Keratinocyte (primary cell): ENCODE results near the gene RER1. TPM values are rescaled to one million over a fixed set of nuclear protein-coding genes. Genes with fewer than 3 reads are reported as not detected.

Experiments used
- DNase-seq: peaks from one replicate; pipeline ENCODE4 v3.0.0-alpha.2; 2011; ENCODE audit warnings: low read depth, missing footprints, low spot score
- FAIRE-seq: peaks from 2 replicates; lab custom pipeline; 2011; peaks lifted over from hg19 to GRCh38; lab: Jason Lieb, UNC
- H2AFZ ChIP-seq: 2 replicates; pipeline ENCODE4 v1.6.0; 2012; ENCODE audit warnings: low read length, control low read depth, inconsistent platforms; ENCODE audit not compliant: control insufficient read depth
- H3K27ac ChIP-seq: 2 replicates; pipeline ENCODE4 v1.5.1; 2011; ENCODE audit warnings: low read length; ENCODE audit not compliant: control insufficient read depth, insufficient read depth
- H3K27me3 ChIP-seq: 3 replicates; pipeline ENCODE4 v1.6.0; 2011; ENCODE audit warnings: low read length; ENCODE audit not compliant: control insufficient read depth, insufficient read depth; ENCODE audit errors: extremely low read depth
- H3K36me3 ChIP-seq, 2 experiments: 2 replicates in 1 of 2; 3 replicates in 1 of 2; pipeline ENCODE4 v1.5.1; 2011; ENCODE audit warnings: low read length in 2 of 2, mild to moderate bottlenecking in 1 of 2; ENCODE audit not compliant: control insufficient read depth in 2 of 2, insufficient read depth in 2 of 2; ENCODE audit errors: extremely low read depth in 1 of 2
- H3K4me1 ChIP-seq: 3 replicates; pipeline ENCODE4 v1.5.1; 2011; ENCODE audit warnings: low read length; ENCODE audit not compliant: control insufficient read depth, insufficient read depth; ENCODE audit errors: extremely low read depth
- H3K4me2 ChIP-seq: 3 replicates; pipeline ENCODE4 v1.6.0; 2011; ENCODE audit warnings: low read depth, low read length; ENCODE audit not compliant: control insufficient read depth, insufficient read depth; ENCODE audit errors: extremely low read depth
- H3K4me3 ChIP-seq, 3 experiments: fragments of 200-600 bp in 1 of 3; sonication (generic) in 1 of 3; 2 replicates in 2 of 3; 3 replicates in 1 of 3; pipeline ENCODE4 v1.5.1; 2011 to 2016; ENCODE audit warnings: low read length in 3 of 3, mild to moderate bottlenecking in 3 of 3, control low read depth in 2 of 3, inconsistent platforms in 1 of 3, low read depth in 1 of 3, mixed read lengths in 1 of 3, mixed run types in 1 of 3, moderate library complexity in 1 of 3; ENCODE audit not compliant: control insufficient read depth in 2 of 3, insufficient read depth in 2 of 3; ENCODE audit errors: extremely low read depth in 1 of 3
- H3K79me2 ChIP-seq: 2 replicates; pipeline ENCODE4 v1.6.0; 2012; ENCODE audit warnings: low read length; ENCODE audit not compliant: control insufficient read depth, insufficient read depth
- H3K9ac ChIP-seq: 3 replicates; pipeline ENCODE4 v1.6.0; 2011; ENCODE audit warnings: low read length; ENCODE audit not compliant: control insufficient read depth, insufficient read depth; ENCODE audit errors: extremely low read depth
- H3K9me1 ChIP-seq: 3 replicates; pipeline ENCODE4 v1.6.0; 2011; ENCODE audit warnings: low read length; ENCODE audit not compliant: control insufficient read depth, insufficient read depth; ENCODE audit errors: extremely low read depth
- H3K9me3 ChIP-seq: 2 replicates; pipeline ENCODE4 v1.5.1; 2012; ENCODE audit warnings: low read depth, low read length; ENCODE audit not compliant: control insufficient read depth
- H4K20me1 ChIP-seq: 3 replicates; pipeline ENCODE4 v1.6.0; 2011; ENCODE audit warnings: low read length; ENCODE audit not compliant: control insufficient read depth, insufficient read depth; ENCODE audit errors: extremely low read depth
- EZH2 ChIP-seq: IDR thresholded peaks from one replicate; pipeline ENCODE4 v1.6.1; 2012; ENCODE audit warnings: inconsistent platforms, mild to moderate bottlenecking, low read length, moderate library complexity
- dilution Hi-C: fragments of 300-500 bp; cut with MboI; formaldehyde crosslinking; loops from one replicate; pipeline ENCODE4 v1.7.0; 2020; ENCODE audit warnings: low sequenced_read_pairs; ENCODE audit not compliant: extremely low pct_ligation_motif_present
- polyA plus RNA-seq, 5 experiments: library from polyadenylated mRNA; depleted of rRNA in 3 of 5; stranded (reverse) in 3 of 5; stranded (forward) in 1 of 5; unstranded in 1 of 5; fragments of >200 nt; gene quantifications; 1 replicate in 1 of 5; 2 replicates in 3 of 5; 3 replicates in 1 of 5; pipeline versions ENCODE4 v1.2.1 to v1.2.3, GENCODE V29; 2011 to 2012; ENCODE audit warnings: missing spikeins in 2 of 5, low read depth in 1 of 5, low replicate concordance in 1 of 5
- TF ChIP-seq, protein P1 (sequence below), 3 experiments: IDR thresholded peaks in 1 of 3; conservative IDR thresholded peaks in 1 of 3; optimal IDR thresholded peaks in 1 of 3; 2 replicates in 2 of 3; 3 replicates in 1 of 3; pipeline versions ENCODE3 to v1.5.1; 2011; ENCODE audit warnings: low read length in 3 of 3, mild to moderate bottlenecking in 3 of 3, moderate library complexity in 2 of 3, control low read depth in 1 of 3, inconsistent platforms in 1 of 3; ENCODE audit not compliant: insufficient read depth in 2 of 3; ENCODE audit errors: extremely low read depth in 1 of 3

Gene RER1
- polyA plus RNA-seq, 1 donor (not counting 4 experiments of a cell fraction or from before 2014, with no cell fraction given): 297 TPM

DNA sequence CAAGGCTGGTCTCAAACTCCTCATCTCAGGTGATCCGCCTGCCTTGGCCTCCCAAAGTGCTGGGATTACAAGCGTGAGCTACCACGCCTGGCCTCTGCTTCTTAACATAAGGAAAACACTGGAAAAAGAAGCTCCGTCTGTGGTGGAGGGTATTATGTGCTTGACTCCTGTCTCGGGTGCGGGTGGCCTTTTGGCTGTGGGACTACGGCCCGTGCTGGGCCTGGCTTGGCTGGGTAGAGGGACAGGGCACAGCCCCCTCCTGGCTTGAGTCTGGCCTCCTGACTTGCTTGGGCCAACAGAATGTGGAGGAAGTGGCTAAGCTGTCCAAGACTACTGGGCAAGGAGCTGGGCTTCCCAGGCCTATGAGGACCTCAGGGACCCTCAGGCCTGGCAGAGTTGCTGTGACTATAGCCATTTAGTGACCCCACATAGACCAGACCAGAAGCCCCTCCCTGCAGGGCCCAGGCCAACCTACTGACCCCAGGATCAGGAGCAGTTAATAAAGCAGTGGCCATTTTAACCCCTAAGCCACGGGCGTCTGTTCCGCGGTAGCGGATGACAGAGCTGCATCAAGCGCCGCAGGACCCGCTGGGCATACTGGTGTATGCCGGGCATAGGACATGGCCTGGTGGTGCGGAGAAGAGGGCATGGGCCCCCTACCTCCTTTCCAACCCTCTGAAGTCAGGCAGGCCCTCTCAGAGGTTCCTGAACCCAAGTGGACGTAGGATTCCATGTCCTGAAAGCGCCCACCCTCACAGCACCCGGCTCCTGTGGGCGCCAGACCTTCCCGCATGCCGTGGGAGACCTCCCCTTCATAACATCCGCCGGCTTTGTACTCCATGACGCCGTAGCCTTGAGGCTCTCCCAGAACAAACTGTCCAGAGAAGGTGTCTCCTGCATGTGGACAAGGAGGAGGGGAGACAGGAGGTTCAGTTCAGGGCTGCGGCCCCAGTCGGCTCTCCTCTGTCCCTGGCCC lies 4.7 kb upstream of the RER1 start:
- no peak for DNase-seq
- Histone ChIP-seq H3K4me3 (no peak overlapping the region), H3K4me2 (no peak overlapping the region), H3K4me1 (peaks cover 10% of the 10 kb centered on the region), H3K9me1 (peaks cover 4% of the 10 kb centered on the region), H3K79me2 (peaks cover 9% of the 10 kb centered on the region), H2AFZ (no peak overlapping the region), H4K20me1 (no peaks in the 10 kb centered on the region), H3K27ac (no peak overlapping the region), H3K36me3 (peaks cover 1 to 7% of the 10 kb centered on the region in 2 experiments), H3K9ac (no peak overlapping the region), H3K27me3 (no peaks in the 10 kb centered on the region), H3K9me3 (no peaks in the 10 kb centered on the region)
- dilution Hi-C loops: no loop called here
- TF ChIP-seq, protein P1, sequence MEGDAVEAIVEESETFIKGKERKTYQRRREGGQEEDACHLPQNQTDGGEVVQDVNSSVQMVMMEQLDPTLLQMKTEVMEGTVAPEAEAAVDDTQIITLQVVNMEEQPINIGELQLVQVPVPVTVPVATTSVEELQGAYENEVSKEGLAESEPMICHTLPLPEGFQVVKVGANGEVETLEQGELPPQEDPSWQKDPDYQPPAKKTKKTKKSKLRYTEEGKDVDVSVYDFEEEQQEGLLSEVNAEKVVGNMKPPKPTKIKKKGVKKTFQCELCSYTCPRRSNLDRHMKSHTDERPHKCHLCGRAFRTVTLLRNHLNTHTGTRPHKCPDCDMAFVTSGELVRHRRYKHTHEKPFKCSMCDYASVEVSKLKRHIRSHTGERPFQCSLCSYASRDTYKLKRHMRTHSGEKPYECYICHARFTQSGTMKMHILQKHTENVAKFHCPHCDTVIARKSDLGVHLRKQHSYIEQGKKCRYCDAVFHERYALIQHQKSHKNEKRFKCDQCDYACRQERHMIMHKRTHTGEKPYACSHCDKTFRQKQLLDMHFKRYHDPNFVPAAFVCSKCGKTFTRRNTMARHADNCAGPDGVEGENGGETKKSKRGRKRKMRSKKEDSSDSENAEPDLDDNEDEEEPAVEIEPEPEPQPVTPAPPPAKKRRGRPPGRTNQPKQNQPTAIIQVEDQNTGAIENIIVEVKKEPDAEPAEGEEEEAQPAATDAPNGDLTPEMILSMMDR (optimal IDR thresholded peaks at IDR 0.05 in 1 of 3, IDR thresholded peaks at IDR 0.05 in 1 of 3, conservative IDR thresholded peaks at IDR 0.05 in 1 of 3; ENCODE audit: extremely low read depth in 1 of 3, insufficient read depth in 2 of 3, low read length in 3 of 3): no peak
- no peak for TF ChIP-seq EZH2
- no peak for FAIRE-seq

DNA sequence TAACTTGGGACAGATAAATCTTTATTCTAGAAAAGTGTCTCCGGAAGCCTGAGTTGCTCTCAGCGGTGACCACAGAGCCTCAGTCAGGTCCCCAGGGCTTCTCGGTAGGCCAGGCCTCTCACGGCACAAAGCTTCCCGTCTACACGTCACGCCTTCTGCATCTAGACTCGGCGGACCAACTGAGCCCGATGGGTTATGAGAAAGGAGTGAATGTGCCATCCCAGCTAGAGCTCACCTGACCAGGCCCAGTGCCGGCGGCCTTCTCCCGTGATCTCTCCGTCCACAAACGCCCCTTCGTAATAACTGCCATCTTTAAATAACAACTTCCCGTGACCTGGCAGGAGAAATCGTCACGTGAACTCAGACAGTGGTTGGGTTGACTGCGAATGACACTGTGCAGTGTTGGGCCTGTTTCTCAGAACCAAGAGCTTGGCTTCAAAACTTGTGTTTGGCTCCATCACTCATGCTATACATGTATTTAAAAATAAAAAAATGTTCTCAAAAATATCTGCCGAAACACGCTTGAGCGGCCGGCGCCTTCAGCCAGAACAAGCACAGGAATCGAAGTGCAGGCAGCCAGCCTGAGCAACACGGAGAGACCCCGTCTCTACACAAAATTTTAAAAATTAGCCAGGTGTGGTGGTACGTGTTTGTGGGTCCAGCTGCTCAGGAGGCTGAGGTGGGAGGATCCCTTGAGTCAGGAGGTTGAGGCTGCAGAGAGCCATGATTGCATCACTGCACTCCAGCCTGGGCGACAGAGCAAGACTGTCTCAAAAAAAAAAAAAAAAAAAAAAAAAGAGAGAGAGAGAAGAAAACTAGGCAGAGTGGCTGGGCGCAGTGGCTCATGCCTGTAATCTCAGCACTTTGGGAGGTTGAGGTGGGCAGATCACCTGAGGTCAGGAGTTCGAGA lies 3.4 kb upstream of the RER1 start:
- DNase-seq (no peak), FAIRE-seq (no peak)
- no peak overlapping the region for H3K27ac ChIP-seq
- TF ChIP-seq, protein P1 (optimal IDR thresholded peaks at IDR 0.05 in 1 of 3, IDR thresholded peaks at IDR 0.05 in 1 of 3, conservative IDR thresholded peaks at IDR 0.05 in 1 of 3; ENCODE audit: extremely low read depth in 1 of 3, insufficient read depth in 2 of 3, low read length in 3 of 3): no peak
- TF ChIP-seq EZH2: no peak
- dilution Hi-C loops: no loop called here
- no peaks in the 10 kb centered on the region for H4K20me1 ChIP-seq
- H3K79me2 ChIP-seq: peaks cover 21% of the 10 kb centered on the region
- H3K4me1 ChIP-seq: peaks cover 17% of the 10 kb centered on the region
- no peak overlapping the region for H3K4me2 ChIP-seq
- H3K27me3 ChIP-seq: no peaks in the 10 kb centered on the region
- H2AFZ ChIP-seq: no peak overlapping the region
- H3K4me3 ChIP-seq: no peak overlapping the region
- peaks cover 4% of the 10 kb centered on the region for H3K9me1 ChIP-seq
- no peak overlapping the region for H3K9ac ChIP-seq
- H3K36me3 ChIP-seq: peaks cover 2 to 13% of the 10 kb centered on the region in 2 experiments
- no peaks in the 10 kb centered on the region for H3K9me3 ChIP-seq
